Measurements from ENCODE around the gene KANSL1. TPM values are rescaled to one million over a fixed set of nuclear protein-coding genes. Genes with fewer than 3 reads are reported as not detected.

KANSL1 gene
- total and polyA plus RNA-seq, 8 donors, result 24.6 to 86.6 (median 48.2) TPM

DNA sequence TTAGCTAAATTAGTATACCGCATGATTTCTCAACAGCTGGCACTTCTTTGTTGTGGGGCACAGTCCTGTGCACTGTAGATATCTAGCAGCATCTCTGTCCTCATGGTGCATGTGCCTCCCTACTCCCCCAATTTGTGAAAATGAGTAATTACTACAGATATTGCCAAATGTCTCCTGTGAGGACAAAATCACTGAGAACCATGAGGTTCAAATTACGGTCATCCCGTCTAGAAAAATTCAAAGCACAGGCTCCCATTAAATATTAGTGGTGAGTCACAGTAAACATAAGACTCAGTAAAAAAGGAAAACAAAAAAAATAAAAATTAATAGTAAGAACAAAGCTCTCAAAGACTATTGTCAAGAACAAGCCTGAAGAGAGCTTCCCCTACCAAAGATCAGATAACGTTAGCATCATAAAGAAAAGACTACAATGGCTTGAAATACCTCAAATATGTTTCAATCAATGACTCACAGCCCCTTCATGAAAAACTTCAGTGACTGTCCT, 136.4 kb downstream of the KANSL1 start:
- Histone ChIP-seq H3K36me3 (no peaks in the 10 kb centered on the region), H3K27ac (peak overlapping the region in 2 of 4 donors; percentile 55 to 70), H3K4me3 (no peak overlapping the region), H3K9me3 (no peaks in the 10 kb centered on the region), H3K4me1 (peaks cover 19 to 47% (median 46%) of the 10 kb centered on the region in 3 donors), H3K27me3 (no peaks in the 10 kb centered on the region)
- DNase-seq (no peak), ATAC-seq (peak in 2 of 4 donors; percentile 16 to 20), FAIRE-seq (no peak)
- TF ChIP-seq, protein P1, sequence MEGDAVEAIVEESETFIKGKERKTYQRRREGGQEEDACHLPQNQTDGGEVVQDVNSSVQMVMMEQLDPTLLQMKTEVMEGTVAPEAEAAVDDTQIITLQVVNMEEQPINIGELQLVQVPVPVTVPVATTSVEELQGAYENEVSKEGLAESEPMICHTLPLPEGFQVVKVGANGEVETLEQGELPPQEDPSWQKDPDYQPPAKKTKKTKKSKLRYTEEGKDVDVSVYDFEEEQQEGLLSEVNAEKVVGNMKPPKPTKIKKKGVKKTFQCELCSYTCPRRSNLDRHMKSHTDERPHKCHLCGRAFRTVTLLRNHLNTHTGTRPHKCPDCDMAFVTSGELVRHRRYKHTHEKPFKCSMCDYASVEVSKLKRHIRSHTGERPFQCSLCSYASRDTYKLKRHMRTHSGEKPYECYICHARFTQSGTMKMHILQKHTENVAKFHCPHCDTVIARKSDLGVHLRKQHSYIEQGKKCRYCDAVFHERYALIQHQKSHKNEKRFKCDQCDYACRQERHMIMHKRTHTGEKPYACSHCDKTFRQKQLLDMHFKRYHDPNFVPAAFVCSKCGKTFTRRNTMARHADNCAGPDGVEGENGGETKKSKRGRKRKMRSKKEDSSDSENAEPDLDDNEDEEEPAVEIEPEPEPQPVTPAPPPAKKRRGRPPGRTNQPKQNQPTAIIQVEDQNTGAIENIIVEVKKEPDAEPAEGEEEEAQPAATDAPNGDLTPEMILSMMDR (IDR thresholded peaks at IDR 0.05), result no peak
- WGBS, 2 donors, result 62 to 72% methylated on average over 4 of the region's 4 CpGs
- intact Hi-C loops (cut with DNase I), result loop anchor here in 1 of 3 donors (10.0 kb wide), 2 partner anchors 68 to 108 kb away; no protein-coding TSS in a partner anchor

DNA sequence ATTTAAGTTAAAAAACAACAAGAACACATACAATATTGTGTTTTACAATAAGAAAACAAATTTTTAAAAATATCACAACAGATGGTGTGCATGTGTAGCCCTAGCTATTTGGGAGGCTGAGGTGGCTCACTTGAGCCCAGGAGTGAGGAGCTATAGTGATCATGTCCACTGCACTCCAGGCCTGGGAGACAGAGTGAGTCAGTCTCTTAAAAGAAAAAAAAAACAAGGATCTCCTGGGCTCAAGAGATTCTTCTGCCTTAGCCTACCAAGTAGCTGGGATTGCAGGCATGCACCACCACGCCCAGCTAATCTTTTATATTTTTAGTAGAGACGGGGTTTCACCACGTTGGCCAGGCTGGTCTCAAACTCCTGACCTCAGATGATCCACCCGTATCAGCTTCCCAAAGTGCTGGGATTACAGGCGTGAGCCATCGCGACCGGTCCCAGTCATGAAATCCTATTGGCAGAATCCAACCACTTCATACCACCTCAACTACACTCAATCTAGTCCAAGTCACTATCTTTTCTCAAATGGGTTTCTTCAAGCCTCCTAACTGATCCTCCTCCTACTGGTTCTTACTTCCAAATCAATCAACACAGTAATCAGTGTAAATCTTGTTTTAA, 139.2 kb downstream of the KANSL1 start:
- no peak for DNase-seq
- no peak for FAIRE-seq
- intact Hi-C loops (cut with DNase I), result loop anchor here in 1 of 3 donors (10.0 kb wide), 2 partner anchors 71 to 111 kb away; no protein-coding TSS in a partner anchor
- no peak overlapping the region for H3K4me3 ChIP-seq
- no peak overlapping the region for H3K27ac ChIP-seq
- H3K27me3 ChIP-seq, result no peaks in the 10 kb centered on the region
- WGBS, 2 donors, result 93 to 97% methylated on average over 8 of the region's 8 CpGs
- TF ChIP-seq, protein P1 (IDR thresholded peaks at IDR 0.05), result no peak
- peaks cover 0 to 12% (median 0%) of the 10 kb centered on the region in 3 donors for H3K36me3 ChIP-seq
- ATAC-seq, result no peak
- no peaks in the 10 kb centered on the region for H3K9me3 ChIP-seq
- peaks cover 18 to 40% (median 39%) of the 10 kb centered on the region in 3 donors for H3K4me1 ChIP-seq

DNA sequence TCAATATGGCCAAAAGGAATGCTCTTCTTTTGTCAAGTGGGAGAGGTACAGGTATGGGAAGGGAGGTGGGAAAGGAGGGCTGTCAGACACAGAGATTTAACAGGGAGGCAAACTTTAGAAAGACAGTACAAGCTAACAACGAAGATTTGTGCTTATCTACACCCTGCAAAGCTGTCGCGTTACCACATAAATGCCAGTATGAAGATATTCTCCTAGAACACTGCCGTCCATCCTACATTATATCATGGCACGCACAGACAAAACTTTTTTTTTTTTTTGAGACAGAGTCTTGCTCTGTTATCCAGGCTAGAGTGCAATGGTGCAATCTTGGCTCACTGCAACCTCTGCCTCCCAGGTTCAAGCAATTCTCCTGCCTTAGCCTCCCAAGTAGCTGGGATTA, 143.6 kb downstream of the KANSL1 start:
- Histone ChIP-seq H3K4me1 (peaks cover 24 to 46% (median 33%) of the 10 kb centered on the region in 3 donors), H3K27me3 (no peaks in the 10 kb centered on the region), H3K27ac (no peak overlapping the region), H3K9me3 (no peaks in the 10 kb centered on the region), H3K36me3 (peaks cover 0 to 19% (median 9%) of the 10 kb centered on the region in 3 donors), H3K4me3 (no peak overlapping the region)
- ATAC-seq (no peak), DNase-seq (no peak), FAIRE-seq (no peak)
- WGBS, 2 donors, result 91 to 95% methylated on average over 5 of the region's 5 CpGs
- TF ChIP-seq, protein P1 (IDR thresholded peaks at IDR 0.05), result no peak
- intact Hi-C loops (cut with DNase I), result loop anchor here in 1 of 3 donors (10.0 kb wide), 2 partner anchors 75 to 115 kb away; no protein-coding TSS in a partner anchor

DNA sequence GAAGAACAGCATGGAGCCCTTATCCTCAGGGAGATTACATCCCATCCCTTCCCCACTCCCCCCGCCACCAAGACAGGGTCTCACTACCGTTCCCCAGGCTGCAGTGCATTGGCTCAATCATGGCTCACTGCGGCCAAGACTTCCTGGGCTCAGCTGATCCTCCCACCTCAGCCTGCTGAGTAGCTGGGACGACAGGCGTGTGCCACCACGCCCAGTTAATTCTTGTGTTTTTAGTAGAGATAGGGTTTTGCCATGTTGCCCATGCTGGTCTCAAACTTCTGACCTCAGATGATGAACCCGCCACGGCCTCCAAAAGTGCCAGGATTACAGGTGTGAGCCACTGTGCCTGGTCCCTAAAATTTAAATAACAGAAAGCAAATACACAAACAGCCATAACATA, 145.4 kb downstream of the KANSL1 start:
- H3K4me3 ChIP-seq, result no peak overlapping the region
- FAIRE-seq (no peak), ATAC-seq (no peak), DNase-seq (no peak)
- WGBS, 2 donors, result 92 to 97% methylated on average over 8 of the region's 8 CpGs
- H3K4me1 ChIP-seq, result peaks cover 38 to 62% (median 51%) of the 10 kb centered on the region in 3 donors
- H3K9me3 ChIP-seq, result no peaks in the 10 kb centered on the region
- peaks cover 0 to 19% (median 9%) of the 10 kb centered on the region in 3 donors for H3K36me3 ChIP-seq
- no peaks in the 10 kb centered on the region for H3K27me3 ChIP-seq
- H3K27ac ChIP-seq, result peak overlapping the region in 2 of 4 donors; percentile 74 to 79
- TF ChIP-seq, protein P1 (IDR thresholded peaks at IDR 0.05), result no peak
- intact Hi-C loops (cut with DNase I), result no loop called here

DNA sequence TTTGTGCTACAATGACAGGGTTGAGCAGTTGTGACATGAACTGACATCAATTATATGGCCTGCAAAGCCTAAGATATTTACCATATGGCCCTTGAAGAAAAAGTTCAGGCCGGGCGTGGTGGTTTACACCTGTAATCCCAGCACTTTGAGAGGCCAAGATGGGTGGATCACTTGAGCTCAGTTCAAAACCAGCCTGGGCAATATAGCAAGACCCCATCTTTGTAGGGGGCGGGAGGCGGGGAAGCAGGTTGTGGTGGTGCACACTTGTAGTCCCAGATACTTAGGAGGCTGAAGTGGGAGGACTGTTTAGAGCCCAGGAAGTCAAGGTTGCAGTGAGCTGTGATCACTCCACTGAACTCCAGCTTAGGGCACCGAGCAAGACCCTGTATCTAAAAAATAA, 145.8 kb downstream of the KANSL1 start:
- Histone ChIP-seq H3K27me3 (no peaks in the 10 kb centered on the region), H3K9me3 (no peaks in the 10 kb centered on the region), H3K4me3 (no peak overlapping the region), H3K4me1 (peaks cover 43 to 66% (median 52%) of the 10 kb centered on the region in 3 donors), H3K36me3 (peaks cover 0 to 19% (median 9%) of the 10 kb centered on the region in 3 donors), H3K27ac (peak overlapping the region in 2 of 4 donors; percentile 74 to 79)
- no peak for FAIRE-seq
- ATAC-seq, result no peak
- TF ChIP-seq, protein P1 (IDR thresholded peaks at IDR 0.05), result no peak
- WGBS, 2 donors, result 97 to 99% methylated on average over 5 of the region's 5 CpGs
- no peak for DNase-seq
- intact Hi-C loops (cut with DNase I), result no loop called here

All from pancreas (tissue), 10 donors.